GM12878 (cell line): ENCODE measurements around the gene POLD1. TPM values are rescaled to one million over a fixed set of nuclear protein-coding genes. Genes with fewer than 3 reads are reported as not detected.
A peak's percentile ranks its signal among the peaks of the same experiment; 100 is the strongest.

Source experiments
- ASH2L ChIP-seq: fragments of 300-600, 200-600 bp; sonication (generic); IDR thresholded peaks from 2 replicates; pipeline ENCODE4 v1.6.1; 2017; ENCODE audit warnings: low read depth, mild to moderate bottlenecking, borderline replicate concordance
- CEBPB ChIP-seq, 2 experiments: fragments of 150-350 bp in 1 of 2; IDR thresholded peaks; 2 replicates each; pipeline ENCODE4 v1.6.1; 2012 to 2014; ENCODE audit warnings: low read depth in 2 of 2, low read length in 2 of 2, borderline replicate concordance in 1 of 2, inconsistent platforms in 1 of 2
- EGR1 ChIP-seq, 2 experiments: IDR thresholded peaks; 1 replicate in 1 of 2; 2 replicates in 1 of 2; pipeline ENCODE4 v1.6.1; 2011 to 2012; ENCODE audit warnings: low read depth in 2 of 2, low read length in 2 of 2, borderline replicate concordance in 1 of 2, mild to moderate bottlenecking in 1 of 2, moderate library complexity in 1 of 2
- FOS ChIP-seq: IDR thresholded peaks from 3 replicates; pipeline ENCODE4 v1.6.1; 2011; ENCODE audit warnings: borderline replicate concordance; ENCODE audit not compliant: insufficient read length; ENCODE audit errors: extremely low read depth
- FOXM1 ChIP-seq: IDR thresholded peaks from 2 replicates; pipeline ENCODE4 v1.6.1; 2012; ENCODE audit warnings: low read depth, mild to moderate bottlenecking, inconsistent platforms, low read length, moderate library complexity
- IRF4 ChIP-seq: IDR thresholded peaks from 2 replicates; pipeline ENCODE4 v1.6.1; 2011; ENCODE audit warnings: low read depth, low read length
- MEF2B ChIP-seq: fragments of 450-650 bp; IDR thresholded peaks from 2 replicates; pipeline ENCODE4 v1.6.1; 2018; ENCODE audit warnings: mild to moderate bottlenecking, moderate library complexity; ENCODE audit not compliant: partially characterized antibody, poor library complexity, severe bottlenecking
- NFXL1 ChIP-seq: fragments of 450-650 bp; IDR thresholded peaks from 2 replicates; pipeline ENCODE4 v1.6.1; 2017; ENCODE audit warnings: antibody characterized with exemption, mild to moderate bottlenecking, borderline replicate concordance
- NKRF ChIP-seq: fragments of 450-650 bp; conservative IDR thresholded peaks from 2 replicates; pipeline ENCODE4 v1.6.1; 2017; ENCODE audit warnings: mild to moderate bottlenecking, moderate library complexity
- PAX5 ChIP-seq: IDR thresholded peaks from 2 replicates; pipeline ENCODE4 v1.6.1; 2011; ENCODE audit warnings: low read depth, low read length, borderline replicate concordance
- PKNOX1 ChIP-seq: fragments of 450-650 bp; IDR thresholded peaks from 2 replicates; pipeline ENCODE4 v1.6.1; 2016; ENCODE audit warnings: mild to moderate bottlenecking
- POLR2AphosphoS5 ChIP-seq: IDR thresholded peaks from 2 replicates; pipeline ENCODE4 v1.6.1; 2011; ENCODE audit warnings: mild to moderate bottlenecking, low read length, inconsistent platforms
- RAD51 ChIP-seq: fragments of 450-650 bp; IDR thresholded peaks from 2 replicates; pipeline ENCODE4 v1.6.1; 2016; ENCODE audit warnings: moderate library complexity, mild to moderate bottlenecking, inconsistent platforms
- RB1 ChIP-seq: fragments of 450-650 bp; formaldehyde crosslinking; IDR thresholded peaks from 2 replicates; pipeline ENCODE4 v1.6.1; 2017; ENCODE audit warnings: mild to moderate bottlenecking, borderline replicate concordance
- SMAD5 ChIP-seq: IDR thresholded peaks from 2 replicates; pipeline ENCODE4 v1.6.1; 2016; ENCODE audit warnings: antibody characterized with exemption, low read depth
- polyA plus RNA-seq, 11 experiments: library from polyadenylated mRNA; depleted of rRNA in 4 of 11; unstranded in 6 of 11; stranded (reverse) in 5 of 11; fragments of >200 nt; fragmentation: Nextera tagmentation in 4 of 11; fragmentation: Illumina TruSeq in 1 of 11; extraction: Ambion mirVana in 4 of 11; extraction: Trizol in 1 of 11; gene quantifications; 1 replicate in 1 of 11; 2 replicates in 10 of 11; pipeline versions ENCODE4 v1.2.1 to v1.2.3, GENCODE V29; 2011 to 2016; ENCODE audit warnings: inconsistent platforms in 2 of 11, missing spikeins in 2 of 11, low read depth in 1 of 11
- total RNA-seq, 4 experiments: library from RNA; depleted of rRNA in 3 of 4; stranded (reverse); fragments of >200 nt in 3 of 4; fragmentation: Illumina TruSeq in 1 of 4; extraction: Trizol in 1 of 4; gene quantifications; 2 replicates each; pipeline versions ENCODE4 v1.2.1 to v1.2.3, GENCODE V29; 2013 to 2021
- TF ChIP-seq, protein P1 (sequence below): fragments of 150-350 bp; IDR thresholded peaks from 2 replicates; pipeline ENCODE4 v1.6.1; 2016; ENCODE audit warnings: low read depth, low read length
- TF ChIP-seq, protein P2 (sequence below): fragments of 450-650 bp; IDR thresholded peaks from 2 replicates; pipeline ENCODE4 v1.6.1; 2017; ENCODE audit warnings: mild to moderate bottlenecking
- TF ChIP-seq, protein P3 (sequence below): fragments of 150-350 bp; IDR thresholded peaks from 2 replicates; pipeline ENCODE4 v1.6.1; 2014; ENCODE audit warnings: mild to moderate bottlenecking, low read depth, low read length

The POLD1 gene
- total and polyA plus RNA-seq, 10 of the 15 experiments (the other 5 are each of a cell fraction or from before 2014, with no cell fraction given): 0.76 to 165 (median 63.4) TPM

DNA sequence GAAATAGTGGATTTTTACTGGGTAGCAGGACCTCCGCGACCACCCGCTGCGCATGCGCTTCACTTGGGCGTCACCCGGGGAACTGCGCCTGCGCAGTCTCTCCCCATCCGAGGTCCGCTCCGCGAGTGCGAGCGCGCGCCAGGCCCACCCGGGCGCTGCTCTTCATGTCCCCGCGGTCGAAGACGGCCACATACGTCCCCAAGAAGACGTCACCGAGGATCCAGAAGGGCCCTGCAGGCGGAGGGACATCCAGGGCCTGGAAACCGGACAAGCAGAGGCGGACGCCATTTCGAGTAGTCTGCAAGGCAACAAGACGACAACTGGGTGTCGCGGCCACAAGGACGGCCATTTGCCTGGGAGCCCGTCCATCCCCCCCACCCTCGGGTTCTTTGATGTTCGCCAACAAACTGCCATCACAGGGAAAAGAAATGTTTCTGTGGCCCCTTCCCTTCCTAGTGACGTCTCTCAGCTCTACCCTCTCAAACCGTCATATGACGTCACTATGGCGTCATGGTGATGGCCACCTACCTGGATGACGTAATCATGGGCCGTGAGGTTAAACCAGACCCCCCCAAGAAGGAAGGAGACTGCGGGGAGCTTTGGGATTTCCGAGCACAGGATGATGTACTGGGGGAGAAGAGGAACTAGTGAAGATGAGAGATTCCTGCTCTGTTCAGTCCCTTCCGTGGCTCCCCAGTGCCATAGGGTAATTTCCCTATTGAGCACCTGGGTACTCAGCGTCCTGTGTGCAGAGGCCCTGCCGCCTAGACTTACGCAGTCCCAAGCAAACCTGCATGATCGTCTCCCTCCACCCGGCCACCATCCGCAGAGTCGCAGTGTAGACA is 25.4 kb upstream of the POLD1 start (continued):
- TF ChIP-seq NKRF (no peak; the same call in 1 of the 2 replicates), SMAD5 (no peak), CEBPB (IDR thresholded peaks at IDR 0.05; ENCODE audit: borderline replicate concordance in 1 of 2, low read depth in 2 of 2, low read length in 2 of 2) (no peak), ASH2L (no peak), POLR2AphosphoS5 (peak; percentile 64), MEF2B (no peak), RB1 (no peak), PKNOX1 (peak; percentile 28; the same call in 1 of the 2 replicates), FOS (no peak), PAX5 (0 out of 2 replicates have a peak, but pooled peaks have one; percentile 30), RAD51 (0 out of 2 replicates have a peak, but pooled peaks have one; percentile 35), EGR1 (IDR thresholded peaks at IDR 0.05; ENCODE audit: borderline replicate concordance in 1 of 2, low read depth in 2 of 2, low read length in 2 of 2) (no peak), IRF4 (no peak; the same call in 1 of the 2 replicates), FOXM1 (no peak), NFXL1 (no peak)
- TF ChIP-seq, protein P1, sequence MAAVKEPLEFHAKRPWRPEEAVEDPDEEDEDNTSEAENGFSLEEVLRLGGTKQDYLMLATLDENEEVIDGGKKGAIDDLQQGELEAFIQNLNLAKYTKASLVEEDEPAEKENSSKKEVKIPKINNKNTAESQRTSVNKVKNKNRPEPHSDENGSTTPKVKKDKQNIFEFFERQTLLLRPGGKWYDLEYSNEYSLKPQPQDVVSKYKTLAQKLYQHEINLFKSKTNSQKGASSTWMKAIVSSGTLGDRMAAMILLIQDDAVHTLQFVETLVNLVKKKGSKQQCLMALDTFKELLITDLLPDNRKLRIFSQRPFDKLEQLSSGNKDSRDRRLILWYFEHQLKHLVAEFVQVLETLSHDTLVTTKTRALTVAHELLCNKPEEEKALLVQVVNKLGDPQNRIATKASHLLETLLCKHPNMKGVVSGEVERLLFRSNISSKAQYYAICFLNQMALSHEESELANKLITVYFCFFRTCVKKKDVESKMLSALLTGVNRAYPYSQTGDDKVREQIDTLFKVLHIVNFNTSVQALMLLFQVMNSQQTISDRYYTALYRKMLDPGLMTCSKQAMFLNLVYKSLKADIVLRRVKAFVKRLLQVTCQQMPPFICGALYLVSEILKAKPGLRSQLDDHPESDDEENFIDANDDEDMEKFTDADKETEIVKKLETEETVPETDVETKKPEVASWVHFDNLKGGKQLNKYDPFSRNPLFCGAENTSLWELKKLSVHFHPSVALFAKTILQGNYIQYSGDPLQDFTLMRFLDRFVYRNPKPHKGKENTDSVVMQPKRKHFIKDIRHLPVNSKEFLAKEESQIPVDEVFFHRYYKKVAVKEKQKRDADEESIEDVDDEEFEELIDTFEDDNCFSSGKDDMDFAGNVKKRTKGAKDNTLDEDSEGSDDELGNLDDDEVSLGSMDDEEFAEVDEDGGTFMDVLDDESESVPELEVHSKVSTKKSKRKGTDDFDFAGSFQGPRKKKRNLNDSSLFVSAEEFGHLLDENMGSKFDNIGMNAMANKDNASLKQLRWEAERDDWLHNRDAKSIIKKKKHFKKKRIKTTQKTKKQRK: no peak
- TF ChIP-seq, protein P2, sequence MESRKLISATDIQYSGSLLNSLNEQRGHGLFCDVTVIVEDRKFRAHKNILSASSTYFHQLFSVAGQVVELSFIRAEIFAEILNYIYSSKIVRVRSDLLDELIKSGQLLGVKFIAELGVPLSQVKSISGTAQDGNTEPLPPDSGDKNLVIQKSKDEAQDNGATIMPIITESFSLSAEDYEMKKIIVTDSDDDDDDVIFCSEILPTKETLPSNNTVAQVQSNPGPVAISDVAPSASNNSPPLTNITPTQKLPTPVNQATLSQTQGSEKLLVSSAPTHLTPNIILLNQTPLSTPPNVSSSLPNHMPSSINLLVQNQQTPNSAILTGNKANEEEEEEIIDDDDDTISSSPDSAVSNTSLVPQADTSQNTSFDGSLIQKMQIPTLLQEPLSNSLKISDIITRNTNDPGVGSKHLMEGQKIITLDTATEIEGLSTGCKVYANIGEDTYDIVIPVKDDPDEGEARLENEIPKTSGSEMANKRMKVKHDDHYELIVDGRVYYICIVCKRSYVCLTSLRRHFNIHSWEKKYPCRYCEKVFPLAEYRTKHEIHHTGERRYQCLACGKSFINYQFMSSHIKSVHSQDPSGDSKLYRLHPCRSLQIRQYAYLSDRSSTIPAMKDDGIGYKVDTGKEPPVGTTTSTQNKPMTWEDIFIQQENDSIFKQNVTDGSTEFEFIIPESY: no peak
- TF ChIP-seq, protein P3, sequence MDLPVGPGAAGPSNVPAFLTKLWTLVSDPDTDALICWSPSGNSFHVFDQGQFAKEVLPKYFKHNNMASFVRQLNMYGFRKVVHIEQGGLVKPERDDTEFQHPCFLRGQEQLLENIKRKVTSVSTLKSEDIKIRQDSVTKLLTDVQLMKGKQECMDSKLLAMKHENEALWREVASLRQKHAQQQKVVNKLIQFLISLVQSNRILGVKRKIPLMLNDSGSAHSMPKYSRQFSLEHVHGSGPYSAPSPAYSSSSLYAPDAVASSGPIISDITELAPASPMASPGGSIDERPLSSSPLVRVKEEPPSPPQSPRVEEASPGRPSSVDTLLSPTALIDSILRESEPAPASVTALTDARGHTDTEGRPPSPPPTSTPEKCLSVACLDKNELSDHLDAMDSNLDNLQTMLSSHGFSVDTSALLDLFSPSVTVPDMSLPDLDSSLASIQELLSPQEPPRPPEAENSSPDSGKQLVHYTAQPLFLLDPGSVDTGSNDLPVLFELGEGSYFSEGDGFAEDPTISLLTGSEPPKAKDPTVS: no peak
